Measurements from ENCODE around the gene SKIL. TPM values are rescaled to one million over a fixed set of nuclear protein-coding genes. Genes with fewer than 3 reads are reported as not detected.

Gene SKIL
- total RNA-seq (68.2 TPM), polyA plus RNA-seq (ENCODE audit: insufficient read depth, low read depth, low replicate concordance) (5.6 TPM)
- long read RNA-seq, donor 1, full-length matches to known transcripts = 10 of 10 reads
- long read RNA-seq, donor 1, partial matches to known transcripts = 0 of 10 reads
- long read RNA-seq, donor 1, other reads (novel, unspliced or antisense) = 0 of 10 reads
- long read RNA-seq, donor 2, full-length matches to known transcripts = 12 of 12 reads
- long read RNA-seq, donor 2, partial matches to known transcripts = 0 of 12 reads
- long read RNA-seq, donor 2, other reads (novel, unspliced or antisense) = 0 of 12 reads
- long read RNA-seq, donor 3, full-length matches to known transcripts = 8 of 13 reads
- long read RNA-seq, donor 3, partial matches to known transcripts = 5 of 13 reads
- long read RNA-seq, donor 3, other reads (novel, unspliced or antisense) = 0 of 13 reads
- long read RNA-seq, donor 4, partial matches to known transcripts = 0 of 4 reads
- long read RNA-seq, donor 4, other reads (novel, unspliced or antisense) = 0 of 4 reads
- long read RNA-seq, donor 5, full-length matches to known transcripts = 2 of 2 reads
- long read RNA-seq, donor 5, partial matches to known transcripts = 0 of 2 reads
- long read RNA-seq, donor 5, other reads (novel, unspliced or antisense) = 0 of 2 reads
- long read RNA-seq, donor 6, full-length matches to known transcripts = 10 of 17 reads
- long read RNA-seq, donor 6, partial matches to known transcripts = 7 of 17 reads
- long read RNA-seq, donor 6, other reads (novel, unspliced or antisense) = 0 of 17 reads
- long read RNA-seq, donor 7, full-length matches to known transcripts = 9 of 21 reads
- long read RNA-seq, donor 7, partial matches to known transcripts = 5 of 21 reads
- long read RNA-seq, donor 7, other reads (novel, unspliced or antisense) = 7 of 21 reads
- long read RNA-seq, donor 8, partial matches to known transcripts = 0 of 2 reads
- long read RNA-seq, donor 8, other reads (novel, unspliced or antisense) = 0 of 2 reads
- long read RNA-seq, donor 9, partial matches to known transcripts = 0 of 3 reads
- long read RNA-seq, donor 9, other reads (novel, unspliced or antisense) = 0 of 3 reads
- long read RNA-seq, donor 10, full-length matches to known transcripts = 7 of 7 reads
- long read RNA-seq, donor 10, partial matches to known transcripts = 0 of 7 reads
- long read RNA-seq, donor 10, other reads (novel, unspliced or antisense) = 0 of 7 reads

GRCh38 chr3:170357176-170358041 is at the start of gene SKIL:
Gene SKIL (plus strand): TSS chr3:170357715. CDS start chr3:170360332, 2,617 bp downstream.
- Histone ChIP-seq H3K4me1 (ENCODE audit: control insufficient read depth in 2 of 3, insufficient read depth in 2 of 3, low read depth in 1 of 3, low read length in 3 of 3) (peaks cover 10 to 19% (median 18%) of the 10 kb centered on the region in 3 donors), H3K9ac (ENCODE audit: low read length in 3 of 3) (peak within 1 kb of the TSS; percentile 60 to 92 (median 84)), H3K9me3 (ENCODE audit: control insufficient read depth in 2 of 3, insufficient read depth in 1 of 3, low read length in 3 of 3) (no peaks in the 10 kb centered on the region), H3K27me3 (ENCODE audit: control insufficient read depth, insufficient read depth, low read length) (no peaks in the 10 kb centered on the region), H3K4me3 (ENCODE audit: low read length in 3 of 3) (peak within 1 kb of the TSS; percentile 79 to 96 (median 94)), H3K27ac (ENCODE audit: low read depth in 2 of 2, low read length in 2 of 2) (peak within 1 kb of the TSS; percentile 96 to 99), H3K36me3 (ENCODE audit: control insufficient read depth in 2 of 3, insufficient read depth in 3 of 3, low read length in 3 of 3) (peaks cover 0 to 10% (median 2%) of the 10 kb centered on the region in 3 donors)
- TF ChIP-seq CTCF (IDR thresholded peaks at IDR 0.05; ENCODE audit: borderline replicate concordance, extremely low read depth, insufficient read depth) = no peak
- FAIRE-seq (no peak), DNase-seq (peak; percentile 96 to 99 (median 98))
- intact Hi-C loops (cut with DNase I) = no loop called here

- intact Hi-C loops (cut with DNase I) = no loop called here
- no peaks in the 10 kb centered on the region for H3K9me3 ChIP-seq (ENCODE audit: control insufficient read depth in 2 of 3, insufficient read depth in 1 of 3, low read length in 3 of 3)
- no peaks in the 10 kb centered on the region for H3K36me3 ChIP-seq (ENCODE audit: control insufficient read depth in 2 of 3, insufficient read depth in 3 of 3, low read length in 3 of 3)
- no peaks in the 10 kb centered on the region for H3K4me1 ChIP-seq (ENCODE audit: control insufficient read depth in 2 of 3, insufficient read depth in 2 of 3, low read depth in 1 of 3, low read length in 3 of 3)
- no peak overlapping the region for H3K9ac ChIP-seq (ENCODE audit: low read length in 3 of 3)
- DNase-seq (no peak), FAIRE-seq (no peak)
- no peak for TF ChIP-seq CTCF (IDR thresholded peaks at IDR 0.05; ENCODE audit: borderline replicate concordance, extremely low read depth, insufficient read depth)
- H3K27me3 ChIP-seq (ENCODE audit: control insufficient read depth, insufficient read depth, low read length) = no peaks in the 10 kb centered on the region
- no peak overlapping the region for H3K4me3 ChIP-seq (ENCODE audit: low read length in 3 of 3)
- H3K27ac ChIP-seq (ENCODE audit: low read depth in 2 of 2, low read length in 2 of 2) = no peak overlapping the region
These were observed 48.5 kb upstream of the SKIL start for GRCh38 chr3:170309046-170309445.

- Histone ChIP-seq H3K27me3 (ENCODE audit: control insufficient read depth, insufficient read depth, low read length) (no peaks in the 10 kb centered on the region), H3K9ac (ENCODE audit: low read length in 3 of 3) (no peak overlapping the region), H3K9me3 (ENCODE audit: control insufficient read depth in 2 of 3, insufficient read depth in 1 of 3, low read length in 3 of 3) (no peaks in the 10 kb centered on the region), H3K4me3 (ENCODE audit: low read length in 3 of 3) (no peak overlapping the region), H3K36me3 (ENCODE audit: control insufficient read depth in 2 of 3, insufficient read depth in 3 of 3, low read length in 3 of 3) (no peaks in the 10 kb centered on the region), H3K27ac (ENCODE audit: low read depth in 2 of 2, low read length in 2 of 2) (no peak overlapping the region), H3K4me1 (ENCODE audit: control insufficient read depth in 2 of 3, insufficient read depth in 2 of 3, low read depth in 1 of 3, low read length in 3 of 3) (peaks cover 2 to 8% (median 6%) of the 10 kb centered on the region in 3 donors)
- no peak for TF ChIP-seq CTCF (IDR thresholded peaks at IDR 0.05; ENCODE audit: borderline replicate concordance, extremely low read depth, insufficient read depth)
- intact Hi-C loops (cut with DNase I) = loop anchor here (10.0 kb wide), 1 partner anchor 87 kb away; no protein-coding TSS in a partner anchor
- DNase-seq (peak in 1 of 5 donors; percentile 25), FAIRE-seq (no peak)
These were observed 39.6 kb upstream of the SKIL start for GRCh38 chr3:170317954-170318353.
